HG02763 (cell line): ENCODE results near the gene DNAJC6.

ENCODE experiments used
- ATAC-seq: cut with Tn5 transposase; IDR thresholded peaks from one replicate; pipeline ENCODE4 v1.9.1; 2021; ENCODE audit warnings: mild to moderate bottlenecking, moderate library complexity; ENCODE audit not compliant: unreplicated experiment

The DNAJC6 gene

DNA sequence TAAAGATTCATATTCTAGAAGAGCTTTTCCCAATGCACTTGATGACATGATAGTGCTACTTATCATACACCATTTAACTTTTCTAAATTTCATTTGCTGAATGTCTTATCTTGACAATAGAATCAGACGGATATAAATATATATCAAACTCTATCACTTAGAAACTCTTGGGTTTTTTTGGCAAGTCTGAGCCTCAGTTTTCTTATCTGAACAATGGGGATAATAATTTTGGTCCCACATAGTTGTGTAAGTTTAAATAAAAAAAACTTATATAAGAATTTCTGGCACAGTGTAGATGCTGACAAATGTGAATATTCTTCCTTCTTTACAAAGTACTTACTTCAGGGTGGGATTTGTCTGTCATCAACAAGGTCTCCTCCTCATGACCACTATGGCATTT lies 89.7 kb downstream of the DNAJC6 start:
- no peak for ATAC-seq

- no peak for ATAC-seq
Observed at GRCh38 chr1:65401612-65402011, 92.3 kb downstream of the DNAJC6 start.

GRCh38 chr1:65404941-65405340 lies 95.6 kb downstream of the DNAJC6 start:
- ATAC-seq: no peak

DNA sequence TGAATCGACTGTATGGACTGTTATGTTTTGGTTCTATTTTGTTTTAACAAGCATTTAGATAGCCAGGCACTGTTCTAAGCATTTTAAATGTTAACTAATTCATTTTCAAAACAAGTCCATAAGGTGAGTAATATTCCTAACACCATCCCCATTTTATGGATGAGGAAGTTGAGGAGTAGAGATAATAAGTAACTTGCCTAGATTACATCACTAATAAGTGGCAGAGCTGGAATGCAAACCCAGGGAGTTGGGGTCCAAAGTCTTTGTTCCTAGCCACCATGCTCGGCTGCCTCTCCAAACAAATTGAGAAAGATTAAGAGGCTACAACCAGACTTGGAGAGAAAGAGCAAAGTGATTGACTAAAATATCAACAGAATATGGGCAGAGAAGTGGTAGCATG lies 98.5 kb downstream of the DNAJC6 start:
- ATAC-seq: no peak

- ATAC-seq: no peak
Observed at GRCh38 chr1:65409314-65409713, 100.0 kb downstream of the DNAJC6 start.

GRCh38 chr1:65409816-65410326 lies 100.5 kb downstream of the DNAJC6 start:
- ATAC-seq: no peak

DNA sequence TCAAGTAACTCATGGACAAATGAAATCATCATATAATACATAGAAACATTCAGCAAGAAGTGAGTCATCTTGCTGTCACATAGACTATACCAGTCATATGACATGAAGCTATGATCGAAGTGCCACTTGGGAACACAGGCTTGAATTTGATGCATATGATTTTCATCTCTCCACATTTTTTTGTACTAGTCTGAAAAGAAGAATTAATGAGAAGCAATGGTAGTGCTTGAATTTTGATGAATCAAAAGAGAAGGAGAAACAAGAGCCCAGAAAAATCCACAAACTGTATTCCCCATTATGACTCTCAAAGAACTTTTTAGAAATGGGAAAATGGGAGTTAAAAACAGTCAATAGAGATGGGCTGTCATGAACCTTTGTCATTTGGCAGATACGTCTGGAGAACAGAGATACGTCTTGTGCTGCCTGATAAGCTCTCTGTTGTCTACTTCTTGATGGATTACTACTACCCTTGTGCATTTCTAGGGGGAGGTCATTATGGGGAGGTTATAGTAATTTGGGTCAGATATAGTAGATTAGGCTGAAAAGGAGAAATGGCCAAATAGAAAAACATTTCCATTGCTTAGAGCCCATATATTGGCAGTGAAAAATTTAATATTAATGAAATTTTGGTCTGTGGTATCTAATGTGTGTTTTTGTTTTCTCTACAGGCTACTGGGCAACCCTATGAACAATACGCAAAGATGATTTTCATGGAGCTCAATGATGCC lies 103.1 kb downstream of the DNAJC6 start:
- no peak for ATAC-seq

DNA sequence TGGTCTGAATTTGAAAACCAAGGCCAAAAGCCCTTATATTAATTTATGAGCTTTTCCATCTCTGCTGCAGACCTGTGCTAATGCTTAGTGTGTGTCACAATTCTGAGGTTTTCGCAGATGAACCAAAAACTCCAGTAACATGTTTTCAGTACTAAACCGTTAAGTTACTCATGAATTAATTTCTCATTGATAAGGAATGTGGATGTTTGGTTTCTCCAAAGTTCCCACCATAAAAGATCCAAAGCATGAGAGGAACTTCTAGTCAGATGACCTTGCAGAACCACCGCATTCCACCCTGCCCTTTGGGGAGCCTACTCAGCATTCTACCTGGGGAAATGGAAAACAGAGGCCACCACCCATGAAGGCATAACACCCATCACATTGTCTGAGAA lies 103.6 kb downstream of the DNAJC6 start:
- ATAC-seq: no peak

DNA sequence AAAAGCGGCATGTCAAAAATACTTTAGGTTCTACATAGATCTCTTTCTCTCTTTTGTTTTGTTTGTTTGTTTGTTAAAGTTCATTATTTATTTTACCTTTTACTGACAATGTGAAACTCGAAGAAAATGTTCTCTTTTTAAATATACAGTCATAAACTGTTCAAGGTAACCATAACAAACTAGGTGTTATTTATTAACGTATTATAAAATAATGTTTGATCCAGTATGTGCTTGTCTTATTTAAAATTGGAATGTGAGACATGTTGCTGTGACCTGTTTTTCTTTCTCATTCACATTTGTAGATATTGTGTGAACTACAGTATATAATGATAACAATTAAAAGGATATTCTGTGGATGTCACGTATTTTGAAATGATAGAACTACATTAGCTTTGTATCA lies 105.2 kb downstream of the DNAJC6 start:
- ATAC-seq: no peak

- ATAC-seq: no peak
Observed at GRCh38 chr1:65416767-65417166, 107.4 kb downstream of the DNAJC6 start.

DNA sequence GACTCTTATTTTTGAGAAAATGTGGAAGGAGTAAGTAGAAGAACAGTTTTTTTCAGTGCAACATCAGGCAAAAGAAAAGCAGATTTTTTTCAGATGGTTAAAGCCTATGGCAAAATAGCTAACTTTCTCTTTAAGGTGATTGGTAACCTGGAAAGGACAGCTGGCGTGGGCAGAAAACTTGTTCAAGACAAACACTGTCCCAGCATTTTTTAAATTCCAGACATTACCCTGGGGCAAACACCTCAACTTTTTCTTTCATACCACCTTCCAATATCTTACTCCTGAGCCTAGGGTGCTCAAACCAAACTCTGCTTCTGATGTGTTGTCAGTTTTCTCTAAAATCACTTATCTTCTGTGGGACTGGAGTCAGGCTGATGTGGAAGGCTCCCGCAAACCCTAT lies 108.4 kb downstream of the DNAJC6 start:
- ATAC-seq: no peak

GRCh38 chr1:65418522-65419185 lies 109.3 kb downstream of the DNAJC6 start:
- no peak for ATAC-seq

DNA sequence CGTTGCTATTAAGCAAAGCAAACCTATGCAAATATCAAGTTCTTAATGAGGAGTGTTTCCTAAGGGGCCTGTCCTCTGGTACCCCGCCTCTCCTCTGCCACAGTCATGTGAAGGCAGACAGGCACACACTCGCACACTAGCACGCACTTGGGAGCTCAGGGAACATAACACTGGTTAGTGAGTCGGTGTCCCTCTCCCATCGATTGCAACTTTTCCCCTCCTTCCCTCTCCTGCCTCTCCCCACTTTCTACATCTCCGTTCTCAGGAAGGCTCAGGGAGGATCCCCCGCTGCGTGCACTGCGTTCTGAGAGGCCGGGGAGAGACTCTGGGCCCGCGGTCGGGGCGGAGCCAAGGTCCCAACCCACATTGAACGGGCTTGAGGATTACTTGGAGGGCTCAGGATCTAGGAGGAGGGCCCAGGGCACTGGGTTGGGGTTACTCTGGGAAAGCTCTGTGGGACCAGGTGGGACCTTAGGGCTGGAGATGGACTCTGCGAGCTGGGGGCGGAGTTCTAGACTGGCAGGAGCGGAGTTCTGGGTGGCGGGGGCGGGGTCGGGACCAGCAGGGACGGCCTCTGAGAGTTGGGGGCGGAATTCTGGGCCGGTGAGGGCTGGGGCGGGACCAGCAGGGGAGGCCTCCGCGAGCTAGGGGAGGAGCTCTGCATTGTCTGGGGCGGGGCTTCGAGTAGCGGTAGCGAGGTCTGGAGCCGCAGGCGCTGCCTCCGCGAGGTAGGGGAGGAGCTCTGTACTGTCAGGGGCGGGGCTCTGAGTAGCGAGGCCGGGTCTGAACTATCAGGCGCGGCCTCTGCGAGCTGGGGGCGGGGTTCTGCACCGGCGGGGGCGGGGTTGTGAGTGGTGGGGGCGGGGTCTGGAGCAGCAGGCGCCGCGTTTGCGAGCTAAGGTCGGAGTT lies 110.6 kb downstream of the DNAJC6 start:
- ATAC-seq: peak; percentile 93

- peak; percentile 54 for ATAC-seq
Observed at GRCh38 chr1:65420590-65421350, 111.4 kb downstream of the DNAJC6 start, which contains the start of the genes LEPR and LEPROT. LEPR (plus strand) TSS chr1:65420668; CDS start chr1:65565566, 144,898 bp downstream. LEPROT (plus strand) TSS chr1:65420668; CDS start chr1:65420725, 57 bp downstream.

GRCh38 chr1:65421351-65422025 lies 112.1 kb downstream of the DNAJC6 start:
- no peak for ATAC-seq

DNA sequence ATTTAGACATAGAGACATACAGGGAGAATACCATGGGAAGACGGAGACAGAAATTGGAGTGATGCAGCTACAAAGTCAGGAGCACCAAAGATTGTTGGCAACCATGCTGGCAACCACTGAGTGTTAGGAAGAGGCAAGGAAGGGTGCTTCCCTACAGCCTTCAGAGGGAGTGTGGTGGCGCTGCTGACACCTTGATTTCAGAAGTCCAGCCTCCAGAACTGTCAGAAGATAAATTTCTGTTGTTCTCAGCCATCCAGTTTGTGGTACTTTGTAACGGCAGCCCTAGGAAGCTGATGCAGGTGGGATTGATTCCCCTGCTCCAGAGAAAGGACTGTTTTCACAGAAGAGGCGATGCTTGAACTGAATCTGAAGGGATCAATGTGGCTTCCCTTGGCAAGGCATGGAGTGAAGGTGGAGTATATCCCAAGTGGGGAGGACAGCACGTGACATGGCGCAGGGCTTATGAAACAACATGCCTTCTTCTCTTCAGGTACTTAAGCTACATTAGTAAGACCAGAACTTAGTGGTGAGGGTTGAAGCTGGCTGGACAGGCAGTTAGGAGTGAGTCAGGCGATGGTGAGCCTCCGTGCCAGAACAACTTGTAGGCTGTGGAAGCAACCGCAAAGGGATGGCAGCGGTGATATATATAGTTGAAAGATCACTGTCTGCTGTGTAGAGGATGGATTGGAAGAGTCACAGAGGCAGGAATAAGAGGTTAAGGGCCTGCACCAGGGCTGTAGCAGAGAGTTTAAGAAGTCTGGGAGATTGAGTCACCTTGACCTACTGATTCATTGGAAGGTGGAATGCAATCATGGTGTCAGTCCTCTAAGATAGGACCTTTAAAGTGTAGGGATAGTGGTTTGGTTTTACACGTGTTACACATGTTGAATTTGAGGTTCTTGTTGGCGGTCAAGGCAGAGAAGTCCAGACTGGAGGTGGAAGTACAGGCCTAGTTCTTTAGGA lies 113.2 kb downstream of the DNAJC6 start:
- no peak for ATAC-seq

GRCh38 chr1:65423884-65424572 lies 114.7 kb downstream of the DNAJC6 start:
- ATAC-seq: no peak

DNA sequence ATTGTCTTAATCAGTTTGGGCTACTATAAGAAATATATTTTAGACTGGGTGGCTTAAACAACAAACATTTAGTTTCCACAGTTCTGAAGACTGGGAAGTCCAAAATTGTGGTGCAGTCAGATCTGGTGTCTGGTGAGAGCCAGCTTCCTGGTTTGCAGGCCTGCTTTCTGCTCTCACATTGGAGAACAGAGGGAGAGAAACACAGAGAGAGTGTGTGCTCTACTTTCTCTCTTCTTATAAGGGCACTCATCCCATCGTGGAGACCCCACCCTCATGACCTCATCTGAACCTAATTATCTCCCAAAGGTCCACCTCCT lies 115.2 kb downstream of the DNAJC6 start:
- no peak for ATAC-seq
